ENCODE results near the gene HMCN1. TPM values are rescaled to one million over a fixed set of nuclear protein-coding genes. Genes with fewer than 3 reads are reported as not detected.

Gene HMCN1
- total RNA-seq (2022) (0.07 and 0.12 TPM in 2 replicates), Bru-seq, nascent RNA (percentile 10 among the genes with signal in this experiment), BruChase-seq, experiment 1, labeled RNA remaining after a 6-hour chase (percentile 10 among the genes with signal in this experiment), BruChase-seq, experiment 2, labeled RNA remaining after a 2-hour chase (percentile 11 among the genes with signal in this experiment)
- long read RNA-seq, result 0 reads

DNA sequence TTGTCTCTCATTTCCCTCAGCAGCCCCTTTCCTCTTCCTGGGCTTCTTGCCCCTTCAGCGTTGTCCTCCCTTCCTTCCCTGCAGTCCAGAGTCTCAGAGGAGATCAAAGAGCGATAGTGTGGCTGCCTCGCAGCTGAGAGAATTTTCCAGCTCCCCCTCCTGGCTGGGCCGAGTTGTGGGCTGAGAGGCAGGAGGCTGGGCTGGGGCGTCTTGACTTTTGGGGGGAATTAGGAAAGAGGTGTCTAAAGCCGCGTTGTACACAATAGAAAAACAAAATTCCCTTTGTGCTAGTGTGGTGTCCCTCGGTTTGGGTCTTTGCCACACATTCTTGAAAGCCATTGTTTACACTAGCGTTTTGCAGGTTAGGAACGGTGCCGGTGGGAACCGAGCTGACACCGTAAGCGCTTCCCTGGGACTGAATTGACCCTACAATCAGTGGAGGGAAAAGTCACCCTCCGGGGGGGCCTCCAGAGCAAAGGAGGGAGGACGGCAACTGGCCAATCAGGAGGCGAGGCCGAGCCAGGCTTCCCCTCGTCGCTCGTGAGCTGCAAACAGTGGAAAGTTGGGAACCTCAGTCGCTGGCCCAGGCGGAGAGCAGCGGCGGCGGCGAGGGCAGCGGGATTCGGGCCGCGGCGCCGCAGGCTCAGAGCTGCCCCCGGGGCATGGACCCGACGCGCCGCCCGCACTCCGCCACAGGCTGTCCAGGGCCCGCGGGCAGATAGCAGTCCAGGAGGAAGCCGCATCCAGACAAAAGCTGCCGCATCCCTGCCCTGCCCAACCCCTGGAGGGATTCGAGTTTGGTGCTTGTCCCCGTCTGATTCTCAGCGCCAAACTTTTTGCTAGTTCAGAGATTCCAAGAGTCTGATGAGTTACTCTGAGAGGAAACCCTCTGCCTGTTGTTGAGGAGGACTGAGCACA is at the start of gene HMCN1:
HMCN1 (plus strand) TSS at position 574 of the 918 bp plus-strand sequence. CDS start 389 bp downstream, outside the sequence.
- H3K36me3 Mint-ChIP-seq (ENCODE audit: insufficient read depth, unreplicated experiment), result no peaks in the 10 kb centered on the region
- H3K27ac Mint-ChIP-seq (ENCODE audit: low read depth, unreplicated experiment), result no peak within 1 kb of the TSS
- peak; percentile 66 for DNase-seq (ENCODE audit: unreplicated experiment)
- CTCF ChIA-PET, result interaction anchor here (0.6 to 3.9 kb wide), 9 partner anchors 9 to 507 kb away, joined by 3 to 50 read pairs (median 4); no protein-coding TSS in a partner anchor
- intact Hi-C loops (cut with micrococcal nuclease), result no loop called here
- BruUV-seq (replicated peaks), result no TSS peak
- H3K27me3 Mint-ChIP-seq (ENCODE audit: insufficient read depth, unreplicated experiment), result no peaks in the 10 kb centered on the region
- POLR2A ChIA-PET, result interaction anchor here (0.7 to 1.3 kb wide), 2 partner anchors 16 to 18 kb away, joined by 3 to 4 read pairs; no protein-coding TSS in a partner anchor
- peaks cover 8% of the 10 kb centered on the region for H3K9me3 Mint-ChIP-seq (ENCODE audit: unreplicated experiment)
- peaks cover 7% of the 10 kb centered on the region for H3K4me1 Mint-ChIP-seq (ENCODE audit: insufficient read depth, unreplicated experiment)
- TF ChIP-seq, protein P1, sequence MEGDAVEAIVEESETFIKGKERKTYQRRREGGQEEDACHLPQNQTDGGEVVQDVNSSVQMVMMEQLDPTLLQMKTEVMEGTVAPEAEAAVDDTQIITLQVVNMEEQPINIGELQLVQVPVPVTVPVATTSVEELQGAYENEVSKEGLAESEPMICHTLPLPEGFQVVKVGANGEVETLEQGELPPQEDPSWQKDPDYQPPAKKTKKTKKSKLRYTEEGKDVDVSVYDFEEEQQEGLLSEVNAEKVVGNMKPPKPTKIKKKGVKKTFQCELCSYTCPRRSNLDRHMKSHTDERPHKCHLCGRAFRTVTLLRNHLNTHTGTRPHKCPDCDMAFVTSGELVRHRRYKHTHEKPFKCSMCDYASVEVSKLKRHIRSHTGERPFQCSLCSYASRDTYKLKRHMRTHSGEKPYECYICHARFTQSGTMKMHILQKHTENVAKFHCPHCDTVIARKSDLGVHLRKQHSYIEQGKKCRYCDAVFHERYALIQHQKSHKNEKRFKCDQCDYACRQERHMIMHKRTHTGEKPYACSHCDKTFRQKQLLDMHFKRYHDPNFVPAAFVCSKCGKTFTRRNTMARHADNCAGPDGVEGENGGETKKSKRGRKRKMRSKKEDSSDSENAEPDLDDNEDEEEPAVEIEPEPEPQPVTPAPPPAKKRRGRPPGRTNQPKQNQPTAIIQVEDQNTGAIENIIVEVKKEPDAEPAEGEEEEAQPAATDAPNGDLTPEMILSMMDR (IDR thresholded peaks at IDR 0.05; ENCODE audit: unreplicated experiment), result no peak
- peak within 1 kb of the TSS; percentile 70 for H3K4me3 Mint-ChIP-seq (ENCODE audit: unreplicated experiment)

DNA sequence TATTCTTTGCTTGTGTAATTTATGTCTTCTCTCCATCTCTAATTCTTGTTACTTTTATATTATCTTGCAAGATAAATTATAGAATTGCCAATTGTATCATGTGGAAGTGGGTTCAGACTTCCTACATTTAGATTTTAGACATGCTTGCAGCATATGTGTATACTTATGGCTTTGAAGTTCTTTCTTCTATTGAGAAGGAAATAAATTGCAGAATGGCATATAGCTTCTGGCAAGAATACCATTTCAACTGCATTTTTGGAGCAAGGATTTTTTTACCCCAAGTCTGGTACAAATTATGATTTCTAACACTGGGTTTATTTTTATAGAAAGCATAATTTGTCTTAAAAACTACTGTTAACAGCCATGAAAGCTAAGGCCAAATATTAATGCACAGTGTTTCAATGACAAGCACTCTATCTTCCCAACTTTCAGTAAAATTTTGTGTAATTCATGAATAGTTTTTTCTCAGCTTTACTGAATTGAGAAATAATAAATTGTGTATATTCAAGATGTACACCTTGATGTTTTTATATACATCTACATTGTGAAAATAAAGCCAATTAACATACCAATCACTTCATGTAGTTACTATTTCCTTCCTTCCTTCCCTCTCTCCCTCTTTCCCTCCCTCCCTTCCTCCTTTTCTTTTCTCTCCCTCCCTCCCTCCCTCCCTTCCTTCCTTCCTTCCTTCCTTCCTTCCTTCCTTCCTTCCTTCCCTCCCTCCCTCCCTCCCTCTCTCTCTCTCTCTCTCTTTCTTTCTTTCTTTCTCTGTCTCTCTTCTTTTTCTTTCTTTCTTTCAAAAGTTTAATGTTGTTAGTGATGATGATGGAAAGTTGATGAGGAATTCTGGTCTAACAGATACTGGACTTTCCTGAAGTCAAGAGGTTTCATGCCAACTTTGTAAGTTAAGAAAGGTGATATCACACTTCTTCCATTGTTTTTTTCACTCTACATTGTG is 47.1 kb upstream of the HMCN1 start:
- Mint-ChIP-seq H3K27ac (ENCODE audit: low read depth, unreplicated experiment) (no peak overlapping the region), H3K36me3 (ENCODE audit: insufficient read depth, unreplicated experiment) (no peaks in the 10 kb centered on the region), H3K4me1 (ENCODE audit: insufficient read depth, unreplicated experiment) (no peaks in the 10 kb centered on the region), H3K27me3 (ENCODE audit: insufficient read depth, unreplicated experiment) (no peaks in the 10 kb centered on the region), H3K4me3 (ENCODE audit: unreplicated experiment) (no peak overlapping the region), H3K9me3 (ENCODE audit: unreplicated experiment) (no peaks in the 10 kb centered on the region)
- intact Hi-C loops (cut with micrococcal nuclease), result no loop called here
- no TSS peak for BruUV-seq (replicated peaks)
- DNase-seq (ENCODE audit: unreplicated experiment), result no peak
- TF ChIP-seq, protein P1 (IDR thresholded peaks at IDR 0.05; ENCODE audit: unreplicated experiment), result no peak
- CTCF ChIA-PET, result interaction anchor here (0.6 to 3.3 kb wide), 2 partner anchors 17 to 38 kb away, joined by 3 to 11 read pairs; no protein-coding TSS in a partner anchor
- POLR2A ChIA-PET, result interaction anchor here (1.7 kb wide), 1 partner anchor 370 kb away, joined by 5 read pairs; the partner anchor contains the start of gene IVNS1ABP

DNA sequence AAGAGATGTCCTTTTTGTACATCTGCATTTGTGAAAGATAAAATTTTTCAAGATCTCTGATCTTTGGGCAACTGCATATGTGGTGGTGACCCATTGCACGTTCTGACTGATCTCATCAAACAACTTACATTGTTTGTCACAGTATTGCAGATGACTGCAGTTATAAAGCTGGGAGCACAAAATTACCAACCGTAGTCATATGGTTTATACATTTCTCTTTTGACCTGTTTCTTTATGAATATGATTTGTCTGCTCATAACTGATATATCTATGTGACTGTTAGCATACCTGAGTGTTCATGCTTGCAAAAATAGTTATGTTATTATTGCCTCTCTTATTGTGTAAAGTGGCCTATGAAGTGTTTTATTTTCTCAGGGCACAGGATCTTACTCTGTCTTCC is 43.7 kb upstream of the HMCN1 start:
- intact Hi-C loops (cut with micrococcal nuclease), result no loop called here
- no peaks in the 10 kb centered on the region for H3K27me3 Mint-ChIP-seq (ENCODE audit: insufficient read depth, unreplicated experiment)
- TF ChIP-seq, protein P1 (IDR thresholded peaks at IDR 0.05; ENCODE audit: unreplicated experiment), result no peak
- CTCF ChIA-PET, result no interaction called here
- H3K36me3 Mint-ChIP-seq (ENCODE audit: insufficient read depth, unreplicated experiment), result no peaks in the 10 kb centered on the region
- H3K4me1 Mint-ChIP-seq (ENCODE audit: insufficient read depth, unreplicated experiment), result no peaks in the 10 kb centered on the region
- H3K27ac Mint-ChIP-seq (ENCODE audit: low read depth, unreplicated experiment), result no peak overlapping the region
- no TSS peak for BruUV-seq (replicated peaks)
- no peak overlapping the region for H3K4me3 Mint-ChIP-seq (ENCODE audit: unreplicated experiment)
- no peak for DNase-seq (ENCODE audit: unreplicated experiment)
- H3K9me3 Mint-ChIP-seq (ENCODE audit: unreplicated experiment), result no peaks in the 10 kb centered on the region
- POLR2A ChIA-PET, result no interaction called here
